B cell (primary cell): ENCODE results near the gene TEX261. TPM values are rescaled to one million over a fixed set of nuclear protein-coding genes. Genes with fewer than 3 reads are reported as not detected.

Source experiments
- ATAC-seq: fragments of 200-7000 bp; cut with Tn5 transposase; one replicate; pipeline ENCODE4 v1.10.0; 2021; ENCODE audit warnings: low read depth, mild to moderate bottlenecking, moderate number of reproducible peaks, moderate library complexity
- CTCF ChIA-PET: fragments of 350-600 bp; sonication (Branson Sonifier 250); formaldehyde crosslinking; loops from one replicate; lab custom pipeline; 2021; ENCODE audit warnings: antibody characterized with exemption, inconsistent platforms; lab: Charles Lee
- POLR2A ChIA-PET: fragments of 350-600 bp; sonication (Branson Sonifier 250); formaldehyde crosslinking; loops from one replicate; lab custom pipeline; 2021; ENCODE audit warnings: antibody characterized with exemption; lab: Charles Lee
- DNase-seq: peaks from one replicate; pipeline ENCODE4 v3.0.0; 2013
- H2AFZ ChIP-seq: 2 replicates; pipeline ENCODE4 v1.6.1; 2012; ENCODE audit warnings: mild to moderate bottlenecking, low read depth, low read length; ENCODE audit not compliant: insufficient read depth, poor library complexity, severe bottlenecking
- H3K27ac ChIP-seq, 2 donors: 1 replicate in 1 of 2; 2 replicates in 1 of 2; pipeline ENCODE4 v1.5.1; 2012 to 2013; ENCODE audit warnings: low read length in 2 of 2, mild to moderate bottlenecking in 2 of 2, moderate library complexity in 1 of 2
- H3K27me3 ChIP-seq, 4 experiments: fragments of 200-600 bp in 1 of 4; sonication (generic) in 1 of 4; replicated peaks in 1 of 4; 1 replicate in 2 of 4; 2 replicates in 2 of 4; pipeline versions ENCODE4 v1.6.1 to v1.7.0; 2013 to 2016; ENCODE audit warnings: low read length in 3 of 4, mild to moderate bottlenecking in 2 of 4, mixed read lengths in 1 of 4, moderate library complexity in 1 of 4; ENCODE audit not compliant: insufficient read depth in 4 of 4, control insufficient read depth in 3 of 4; ENCODE audit errors: control extremely low read depth in 1 of 4
- H3K36me3 ChIP-seq, 2 experiments: replicated peaks in 1 of 2; 1 replicate in 1 of 2; 2 replicates in 1 of 2; pipeline versions ENCODE4 v1.6.1 to v1.7.1; 2013; ENCODE audit warnings: low read length in 1 of 2; ENCODE audit not compliant: insufficient read depth in 2 of 2, control insufficient read depth in 1 of 2; ENCODE audit errors: control extremely low read depth in 1 of 2, extremely low read depth in 1 of 2
- H3K4me1 ChIP-seq, 2 donors: fragments of 200-600 bp in 1 of 2; sonication (generic) in 1 of 2; 1 replicate in 1 of 2; 2 replicates in 1 of 2; pipeline versions ENCODE4 v1.5.1 to v1.6.1; 2013 to 2017; ENCODE audit warnings: low read length in 2 of 2; ENCODE audit not compliant: control insufficient read depth in 2 of 2, insufficient read depth in 2 of 2
- H3K4me2 ChIP-seq: replicated peaks from 2 replicates; pipeline ENCODE3; 2012; ENCODE audit warnings: mild to moderate bottlenecking, low read depth, low read length; ENCODE audit not compliant: poor library complexity, severe bottlenecking
- H3K4me3 ChIP-seq, 5 experiments: fragments of 200-600 bp in 1 of 5; sonication (generic) in 1 of 5; 1 replicate in 3 of 5; 2 replicates in 2 of 5; pipeline versions ENCODE4 v1.5.1 to v1.7.0; 2011 to 2016; ENCODE audit warnings: low read length in 4 of 5, mild to moderate bottlenecking in 4 of 5, low read depth in 2 of 5, control low read depth in 1 of 5, moderate library complexity in 1 of 5; ENCODE audit not compliant: insufficient read depth in 1 of 5; ENCODE audit errors: control extremely low read depth in 1 of 5, extremely low read depth in 1 of 5
- H3K79me2 ChIP-seq: fragments of 200-600 bp; sonication (generic); one replicate; pipeline ENCODE4 v1.6.0; 2016; ENCODE audit warnings: low read length; ENCODE audit not compliant: control insufficient read depth, insufficient read depth
- H3K9ac ChIP-seq: fragments of 200-600 bp; sonication (generic); 2 replicates; pipeline ENCODE4 v1.6.1; 2017; ENCODE audit warnings: mild to moderate bottlenecking, low read length, moderate library complexity
- H3K9me3 ChIP-seq, 3 donors: one replicate each; pipeline versions ENCODE4 v1.6.1 to v1.7.1; 2013; ENCODE audit warnings: low read length in 2 of 3; ENCODE audit not compliant: control insufficient read depth in 2 of 3, insufficient read depth in 1 of 3; ENCODE audit errors: control extremely low read depth in 1 of 3
- H4K20me1 ChIP-seq: 2 replicates; pipeline ENCODE4 v1.6.0; 2012; ENCODE audit warnings: mild to moderate bottlenecking, low read length; ENCODE audit not compliant: insufficient read depth, control insufficient read depth, poor library complexity, severe bottlenecking
- H3K27ac Mint-ChIP-seq: one replicate; pipeline ENCODE4 v1.8.0; 2021; ENCODE audit warnings: mixed read lengths
- H3K27me3 Mint-ChIP-seq: one replicate; pipeline ENCODE4 v1.8.0; 2021; ENCODE audit warnings: mixed read lengths
- H3K4me1 Mint-ChIP-seq: one replicate; pipeline ENCODE4 v1.8.0; 2021; ENCODE audit warnings: mixed read lengths
- H3K4me3 Mint-ChIP-seq: one replicate; pipeline ENCODE4 v1.8.0; 2021; ENCODE audit warnings: mixed read lengths
- H3K9me3 Mint-ChIP-seq: one replicate; pipeline ENCODE4 v1.8.0; 2022; ENCODE audit warnings: mixed read lengths; ENCODE audit not compliant: insufficient read depth
- CTCF ChIP-seq: fragments of 200-600 bp; IDR thresholded peaks from one replicate; pipeline ENCODE4 v1.8.0; 2022; ENCODE audit warnings: antibody characterized with exemption, mild to moderate bottlenecking
- EZH2 ChIP-seq: IDR thresholded peaks from 2 replicates; pipeline ENCODE4 v1.6.1; 2012; ENCODE audit warnings: borderline replicate concordance, low read depth, mild to moderate bottlenecking, moderate library complexity, low read length; ENCODE audit not compliant: insufficient read depth, poor library complexity, severe bottlenecking
- WGBS: methylation state at CpG from one replicate; pipeline ENCODE4 v1.1.5; 2013; ENCODE audit warnings: missing lambda C conversion rate; ENCODE audit not compliant: insufficient coverage; 5-methylcytosine and 5-hydroxymethylcytosine counted together
- intact Hi-C: fragments of 100-400 bp; cut with micrococcal nuclease; formaldehyde crosslinking; loops from one replicate; pipeline ENCODE4 v1.10.0; 2022
- polyA plus RNA-seq: library from polyadenylated mRNA; depleted of rRNA; stranded (reverse); fragments of >200 nt; gene quantifications from 2 replicates; pipeline ENCODE4 v1.2.3, GENCODE V29; 2012
- total RNA-seq, 2 donors: library from RNA; stranded (reverse); fragments of 120-200 nt in 1 of 2; gene quantifications; 1 replicate in 1 of 2; 2 replicates in 1 of 2; pipeline versions ENCODE4 v1.2.3 to v1.2.4, GENCODE V29; 2013 to 2022

The TEX261 gene
- total and polyA plus RNA-seq, 2 donors (not counting 1 experiment from before 2014, with no cell fraction given): 29.0 to 56.4 TPM

- Mint-ChIP-seq H3K4me3 (no peak overlapping the region), H3K9me3 (no peaks in the 10 kb centered on the region), H3K27ac (no peak overlapping the region), H3K27me3 (no peaks in the 10 kb centered on the region), H3K4me1 (peaks cover 26% of the 10 kb centered on the region)
- Histone ChIP-seq H3K4me2 (no peak overlapping the region), H3K4me1 (peaks cover 15 to 16% of the 10 kb centered on the region in 2 donors), H3K4me3 (no peak overlapping the region), H2AFZ (no peak overlapping the region), H3K79me2 (peaks cover 21% of the 10 kb centered on the region), H3K27ac (no peak overlapping the region), H3K36me3 (peaks cover 1 to 59% of the 10 kb centered on the region in 2 experiments), H4K20me1 (peaks cover 16% of the 10 kb centered on the region), H3K9me3 (no peaks in the 10 kb centered on the region), H3K9ac (no peak overlapping the region), H3K27me3 (no peaks in the 10 kb centered on the region)
- intact Hi-C loops: no loop called here
- no peak for TF ChIP-seq EZH2
- no peak for TF ChIP-seq CTCF
- WGBS: no CpG with 5 or more reads among the region's 5 CpGs
- ATAC-seq (no peak), DNase-seq (no peak)
- POLR2A ChIA-PET: no interaction called here
- CTCF ChIA-PET: interaction anchor here (1.0 to 1.6 kb wide), 3 partner anchors 11 to 26 kb away, joined by 3 to 5 read pairs (median 4); no protein-coding TSS in a partner anchor
Observed at GRCh38 chr2:70990216-70990615, 4.5 kb downstream of the TEX261 start.

- no peaks in the 10 kb centered on the region for H3K27me3 ChIP-seq
- TF ChIP-seq EZH2: no peak
- no peak for TF ChIP-seq CTCF
- no peaks in the 10 kb centered on the region for H3K9me3 Mint-ChIP-seq
- H3K4me1 Mint-ChIP-seq: peaks cover 31% of the 10 kb centered on the region
- H3K36me3 ChIP-seq: peaks cover 1 to 59% of the 10 kb centered on the region in 2 experiments
- H3K4me3 Mint-ChIP-seq: no peak overlapping the region
- no peak overlapping the region for H3K4me3 ChIP-seq
- H3K4me2 ChIP-seq: no peak overlapping the region
- no peak overlapping the region for H3K27ac ChIP-seq
- no peak overlapping the region for H2AFZ ChIP-seq
- 96% methylated on average over 9 of the region's 16 CpGs for WGBS
- peaks cover 20 to 21% of the 10 kb centered on the region in 2 donors for H3K4me1 ChIP-seq
- H3K27ac Mint-ChIP-seq: no peak overlapping the region
- POLR2A ChIA-PET: no interaction called here
- no peaks in the 10 kb centered on the region for H3K27me3 Mint-ChIP-seq
- DNase-seq (no peak), ATAC-seq (no peak)
- CTCF ChIA-PET: interaction anchor here (0.9 to 1.3 kb wide), 3 partner anchors 12 to 25 kb away, joined by 3 to 5 read pairs (median 3); no protein-coding TSS in a partner anchor
- H3K79me2 ChIP-seq: peaks cover 14% of the 10 kb centered on the region
- H3K9ac ChIP-seq: no peak overlapping the region
- intact Hi-C loops: no loop called here
- peaks cover 12% of the 10 kb centered on the region for H4K20me1 ChIP-seq
- H3K9me3 ChIP-seq: no peaks in the 10 kb centered on the region
Observed at GRCh38 chr2:70988726-70989648, 5.7 kb downstream of the TEX261 start.
